ENCODE measurements around the gene SH3PXD2B. TPM values are rescaled to one million over a fixed set of nuclear protein-coding genes. Genes with fewer than 3 reads are reported as not detected.

SH3PXD2B gene
- total RNA-seq, 3 donors from 2014 or later, result 35.3 to 118 (median 43.9) TPM

GRCh38 chr5:172444626-172445365 is 9.5 kb downstream of the SH3PXD2B start:
- Histone ChIP-seq H3K27ac (peak overlapping the region; percentile 78 to 85), H3K9me3 (no peaks in the 10 kb centered on the region), H3K4me1 (peaks cover 7 to 23% of the 10 kb centered on the region in 2 donors), H3K27me3 (no peaks in the 10 kb centered on the region), H3K4me3 (peak overlapping the region in 2 of 3 donors; percentile 29 to 54), H3K36me3 (no peaks in the 10 kb centered on the region)
- intact Hi-C loops (cut with DNase I; ENCODE audit: low total_unique reads), result no loop called here
- no peak for DNase-seq (ENCODE audit: low spot score in 2 of 2)
- TF ChIP-seq POLR2AphosphoS5 (IDR thresholded peaks at IDR 0.05) (no peak), POLR2A (IDR thresholded peaks at IDR 0.05) (no peak)
- TF ChIP-seq, protein P1, sequence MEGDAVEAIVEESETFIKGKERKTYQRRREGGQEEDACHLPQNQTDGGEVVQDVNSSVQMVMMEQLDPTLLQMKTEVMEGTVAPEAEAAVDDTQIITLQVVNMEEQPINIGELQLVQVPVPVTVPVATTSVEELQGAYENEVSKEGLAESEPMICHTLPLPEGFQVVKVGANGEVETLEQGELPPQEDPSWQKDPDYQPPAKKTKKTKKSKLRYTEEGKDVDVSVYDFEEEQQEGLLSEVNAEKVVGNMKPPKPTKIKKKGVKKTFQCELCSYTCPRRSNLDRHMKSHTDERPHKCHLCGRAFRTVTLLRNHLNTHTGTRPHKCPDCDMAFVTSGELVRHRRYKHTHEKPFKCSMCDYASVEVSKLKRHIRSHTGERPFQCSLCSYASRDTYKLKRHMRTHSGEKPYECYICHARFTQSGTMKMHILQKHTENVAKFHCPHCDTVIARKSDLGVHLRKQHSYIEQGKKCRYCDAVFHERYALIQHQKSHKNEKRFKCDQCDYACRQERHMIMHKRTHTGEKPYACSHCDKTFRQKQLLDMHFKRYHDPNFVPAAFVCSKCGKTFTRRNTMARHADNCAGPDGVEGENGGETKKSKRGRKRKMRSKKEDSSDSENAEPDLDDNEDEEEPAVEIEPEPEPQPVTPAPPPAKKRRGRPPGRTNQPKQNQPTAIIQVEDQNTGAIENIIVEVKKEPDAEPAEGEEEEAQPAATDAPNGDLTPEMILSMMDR (IDR thresholded peaks at IDR 0.05), result no peak

DNA sequence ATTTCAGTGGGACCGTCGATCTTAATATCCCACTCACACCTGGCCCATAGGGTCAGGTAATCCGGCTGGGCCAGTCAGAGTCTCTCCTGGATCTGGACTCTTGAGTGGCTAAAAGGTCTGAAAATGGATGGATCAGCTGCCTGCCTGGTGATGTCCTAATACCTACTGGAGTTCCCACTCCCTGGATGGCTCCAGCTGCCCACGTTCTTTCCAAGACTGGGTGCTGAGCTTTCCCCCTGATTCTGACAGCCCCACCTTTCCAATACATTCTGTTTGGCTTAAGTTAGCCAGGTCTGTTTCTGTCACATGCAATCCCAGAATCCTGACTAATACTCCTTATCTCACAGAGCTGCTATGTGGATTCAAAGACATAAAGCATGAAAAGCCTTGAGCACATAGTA is 10.2 kb downstream of the SH3PXD2B start:
- H3K4me3 ChIP-seq, result peak overlapping the region in 1 of 3 donors; percentile 26
- peak overlapping the region; percentile 78 to 85 for H3K27ac ChIP-seq
- TF ChIP-seq, protein P1 (IDR thresholded peaks at IDR 0.05), result no peak
- no peak for TF ChIP-seq POLR2AphosphoS5 (IDR thresholded peaks at IDR 0.05)
- no peak for TF ChIP-seq POLR2A (IDR thresholded peaks at IDR 0.05)
- no peaks in the 10 kb centered on the region for H3K9me3 ChIP-seq
- no peak for DNase-seq (ENCODE audit: low spot score in 2 of 2)
- H3K4me1 ChIP-seq, result peaks cover 7 to 23% of the 10 kb centered on the region in 2 donors
- no peaks in the 10 kb centered on the region for H3K36me3 ChIP-seq
- H3K27me3 ChIP-seq, result no peaks in the 10 kb centered on the region
- intact Hi-C loops (cut with DNase I; ENCODE audit: low total_unique reads), result no loop called here

DNA sequence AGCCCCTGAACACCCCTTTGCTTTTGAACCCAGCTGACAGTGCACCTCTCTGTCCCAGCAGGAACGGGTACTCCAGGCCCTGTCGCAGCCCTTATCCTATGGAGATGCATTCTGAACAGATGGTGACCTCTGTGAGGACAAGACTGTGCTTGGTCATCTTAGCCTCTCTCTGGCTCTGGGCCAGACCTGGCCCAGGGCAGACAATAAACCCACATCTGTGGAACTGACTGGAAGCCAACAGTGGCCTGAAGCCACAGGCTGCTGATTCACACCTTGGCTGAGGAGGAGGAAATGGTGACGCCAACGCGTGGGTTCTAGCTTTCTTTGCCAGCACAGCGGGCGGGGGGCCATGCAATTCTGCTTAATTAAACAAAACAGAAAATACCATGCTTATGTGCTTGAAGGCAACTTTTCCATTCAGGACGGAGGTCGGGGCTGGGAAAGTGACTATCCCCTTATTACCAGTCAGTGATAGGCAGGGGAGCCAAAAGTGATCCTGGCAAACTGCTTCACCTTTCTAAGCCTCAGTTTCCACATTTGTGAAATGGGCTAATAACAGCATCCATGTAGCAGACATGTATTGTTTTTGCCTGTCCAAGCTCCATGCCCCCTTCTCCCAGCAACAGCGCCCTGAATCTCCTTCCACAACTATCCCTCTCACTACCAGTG is 10.8 kb downstream of the SH3PXD2B start:
- DNase-seq (ENCODE audit: low spot score in 2 of 2), result peak; percentile 76 to 91
- H3K27ac ChIP-seq, result peak overlapping the region; percentile 78 to 85
- peak; percentile 85 to 99 (median 95) for TF ChIP-seq POLR2AphosphoS5 (IDR thresholded peaks at IDR 0.05)
- no peak for TF ChIP-seq POLR2A (IDR thresholded peaks at IDR 0.05)
- TF ChIP-seq, protein P1 (IDR thresholded peaks at IDR 0.05), result no peak
- peak overlapping the region in 1 of 3 donors; percentile 26 for H3K4me3 ChIP-seq
- H3K36me3 ChIP-seq, result no peaks in the 10 kb centered on the region
- H3K27me3 ChIP-seq, result no peaks in the 10 kb centered on the region
- intact Hi-C loops (cut with DNase I; ENCODE audit: low total_unique reads), result no loop called here
- H3K4me1 ChIP-seq, result peaks cover 7 to 26% of the 10 kb centered on the region in 2 donors
- H3K9me3 ChIP-seq, result no peaks in the 10 kb centered on the region

- TF ChIP-seq POLR2AphosphoS5 (IDR thresholded peaks at IDR 0.05), result no peak
- no peak for TF ChIP-seq POLR2A (IDR thresholded peaks at IDR 0.05)
- TF ChIP-seq, protein P1 (IDR thresholded peaks at IDR 0.05), result no peak
- intact Hi-C loops (cut with DNase I; ENCODE audit: low total_unique reads), result no loop called here
- no peak for DNase-seq (ENCODE audit: low spot score in 2 of 2)
- Histone ChIP-seq H3K27ac (peak overlapping the region; percentile 83 to 85), H3K4me3 (no peak overlapping the region), H3K36me3 (no peaks in the 10 kb centered on the region), H3K4me1 (peaks cover 14 to 36% of the 10 kb centered on the region in 2 donors), H3K27me3 (no peaks in the 10 kb centered on the region), H3K9me3 (no peaks in the 10 kb centered on the region)
Measured at GRCh38 chr5:172442592-172442991, 11.7 kb downstream of the SH3PXD2B start.

DNA sequence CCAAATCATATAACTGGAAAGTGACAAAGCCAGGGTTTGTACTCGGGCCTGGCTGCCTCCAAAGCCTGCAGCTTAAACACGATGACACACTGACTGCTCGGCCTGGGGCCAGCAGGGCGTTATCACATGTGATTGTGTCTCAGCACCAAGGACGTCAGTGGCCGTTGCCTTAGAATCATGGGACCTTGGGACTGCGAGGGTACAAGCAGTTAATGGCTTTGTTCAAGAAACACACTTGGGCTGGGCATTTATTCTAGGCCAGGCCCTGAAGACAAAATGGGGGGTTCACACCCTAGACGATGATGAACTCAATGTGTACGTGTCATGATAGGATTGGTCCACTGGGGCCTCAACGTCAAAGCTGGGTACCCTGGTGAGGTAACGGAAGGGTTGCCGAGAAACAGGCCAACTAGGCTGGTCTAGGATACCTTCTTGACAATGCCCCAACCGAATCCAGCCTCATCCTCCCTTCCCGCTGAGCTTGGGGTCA is 13.0 kb downstream of the SH3PXD2B start:
- DNase-seq (ENCODE audit: low spot score in 2 of 2), result no peak

More for the DNA sequence above, 13.0 kb downstream of the SH3PXD2B start:
- Histone ChIP-seq H3K4me3 (no peak overlapping the region), H3K36me3 (no peaks in the 10 kb centered on the region), H3K27me3 (no peaks in the 10 kb centered on the region), H3K9me3 (no peaks in the 10 kb centered on the region), H3K4me1 (peaks cover 16 to 31% of the 10 kb centered on the region in 2 donors), H3K27ac (peak overlapping the region; percentile 75 to 83)
- TF ChIP-seq, protein P1 (IDR thresholded peaks at IDR 0.05), result no peak
- TF ChIP-seq POLR2AphosphoS5 (IDR thresholded peaks at IDR 0.05) (peak in 1 of 3 donors; percentile 88), POLR2A (IDR thresholded peaks at IDR 0.05) (no peak)
- intact Hi-C loops (cut with DNase I; ENCODE audit: low total_unique reads), result no loop called here
